Fibroblast of lung (primary cell): ENCODE measurements around the gene TM9SF4.

Experiments
- EZH2 ChIP-seq: IDR thresholded peaks from 2 replicates; pipeline ENCODE4 v1.5.1; 2012; ENCODE audit warnings: low read length, control low read depth, mild to moderate bottlenecking; ENCODE audit errors: missing control alignments
- TF ChIP-seq, protein P1 (sequence below), 2 donors: IDR thresholded peaks in 1 of 2; conservative IDR thresholded peaks in 1 of 2; 1 replicate in 1 of 2; 2 replicates in 1 of 2; pipeline ENCODE4 v1.5.1; 2011 to 2012; ENCODE audit warnings: low read length in 2 of 2, control low read depth in 1 of 2, inconsistent platforms in 1 of 2, low read depth in 1 of 2, mild to moderate bottlenecking in 1 of 2

DNA sequence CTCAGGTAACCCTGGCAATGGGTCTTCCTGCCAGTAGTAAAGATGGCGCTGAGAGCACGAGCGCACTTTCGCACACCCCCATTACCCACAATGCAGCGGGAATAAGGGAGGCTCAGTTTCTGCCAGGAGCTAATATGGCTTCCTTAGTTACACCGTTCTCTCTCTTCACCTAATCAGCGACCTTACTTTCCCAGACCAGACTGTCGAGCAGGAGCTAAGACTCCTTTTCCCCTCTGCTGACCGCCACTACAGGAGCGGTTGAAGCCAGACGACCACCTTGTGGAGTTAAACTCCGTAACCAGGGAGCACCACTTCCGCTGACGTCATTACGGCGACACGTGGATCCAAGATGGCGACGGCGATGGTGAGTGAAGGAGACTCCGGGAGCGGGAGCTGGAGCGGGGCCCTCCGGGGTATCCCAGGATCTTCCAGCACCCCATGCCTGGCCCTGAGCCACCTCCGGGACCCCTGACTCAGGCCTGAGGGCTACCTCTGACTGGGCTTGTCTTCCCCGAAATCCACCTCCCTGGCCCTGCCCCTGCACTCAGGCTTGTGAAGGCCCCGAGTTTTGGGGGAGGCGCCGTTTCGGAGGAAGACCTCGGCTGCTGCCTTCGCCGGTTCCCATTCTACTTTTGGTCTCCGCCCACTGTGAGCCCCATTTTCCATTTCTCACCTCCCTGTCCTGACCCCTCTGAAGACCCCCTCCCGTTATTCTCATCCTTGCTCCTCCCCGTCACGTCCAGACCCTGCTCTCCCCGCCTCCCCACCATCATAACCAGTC lies at the start of gene TM9SF4:
- TF ChIP-seq, protein P1, sequence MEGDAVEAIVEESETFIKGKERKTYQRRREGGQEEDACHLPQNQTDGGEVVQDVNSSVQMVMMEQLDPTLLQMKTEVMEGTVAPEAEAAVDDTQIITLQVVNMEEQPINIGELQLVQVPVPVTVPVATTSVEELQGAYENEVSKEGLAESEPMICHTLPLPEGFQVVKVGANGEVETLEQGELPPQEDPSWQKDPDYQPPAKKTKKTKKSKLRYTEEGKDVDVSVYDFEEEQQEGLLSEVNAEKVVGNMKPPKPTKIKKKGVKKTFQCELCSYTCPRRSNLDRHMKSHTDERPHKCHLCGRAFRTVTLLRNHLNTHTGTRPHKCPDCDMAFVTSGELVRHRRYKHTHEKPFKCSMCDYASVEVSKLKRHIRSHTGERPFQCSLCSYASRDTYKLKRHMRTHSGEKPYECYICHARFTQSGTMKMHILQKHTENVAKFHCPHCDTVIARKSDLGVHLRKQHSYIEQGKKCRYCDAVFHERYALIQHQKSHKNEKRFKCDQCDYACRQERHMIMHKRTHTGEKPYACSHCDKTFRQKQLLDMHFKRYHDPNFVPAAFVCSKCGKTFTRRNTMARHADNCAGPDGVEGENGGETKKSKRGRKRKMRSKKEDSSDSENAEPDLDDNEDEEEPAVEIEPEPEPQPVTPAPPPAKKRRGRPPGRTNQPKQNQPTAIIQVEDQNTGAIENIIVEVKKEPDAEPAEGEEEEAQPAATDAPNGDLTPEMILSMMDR (conservative IDR thresholded peaks at IDR 0.05 in 1 of 2, IDR thresholded peaks at IDR 0.05 in 1 of 2; ENCODE audit: low read depth in 1 of 2, low read length in 2 of 2), result no peak
- no peak for TF ChIP-seq EZH2
